A673 (cell line): ENCODE data around the gene SSBP3.

ENCODE experiments used
- CTCF ChIP-seq: fragments of 300-800, 200-600 bp; sonication (generic); conservative IDR thresholded peaks from 2 replicates; pipeline ENCODE4 v1.5.1; 2017; ENCODE audit warnings: low read depth, mild to moderate bottlenecking, antibody characterized with exemption, low read length, moderate library complexity, mixed read lengths
- EZH2 ChIP-seq: fragments of 200-600 bp; sonication (generic); IDR thresholded peaks from 2 replicates; pipeline ENCODE4 v1.6.1; 2017; ENCODE audit warnings: borderline replicate concordance, low read depth, mild to moderate bottlenecking, mixed read lengths, antibody characterized with exemption, low read length; ENCODE audit not compliant: poor library complexity, severe bottlenecking

GRCh38 chr1:54354899-54355298 lies 51.3 kb downstream of the SSBP3 start:
- TF ChIP-seq EZH2 (no peak), CTCF (no peak)
